Activated naive CD4-positive, alpha-beta T cell treated with anti-CD3 and anti-CD28 coated beads, Interleukin-2, amount 50 U/mL, for 24 hours (primary cell): Measurements from ENCODE around the gene TOR1B.
"Not testable (repeated sequence)": the region's sequence is repeated elsewhere in the genome, so short reads cannot be mapped to it uniquely, and the experiment has no call there.

Experiments
- H3K27ac Mint-ChIP-seq: one replicate; pipeline ENCODE4 v1.8.0; 2021; ENCODE audit warnings: mild to moderate bottlenecking, mixed read lengths
- H3K27me3 Mint-ChIP-seq: one replicate; pipeline ENCODE4 v1.8.0; 2021; ENCODE audit warnings: mixed read lengths
- H3K36me3 Mint-ChIP-seq: one replicate; pipeline ENCODE4 v1.8.0; 2021; ENCODE audit warnings: mixed read lengths
- H3K4me1 Mint-ChIP-seq: one replicate; pipeline ENCODE4 v1.8.0; 2021; ENCODE audit warnings: mixed read lengths
- H3K4me3 Mint-ChIP-seq: one replicate; pipeline ENCODE4 v1.8.0; 2021; ENCODE audit warnings: mild to moderate bottlenecking, mixed read lengths
- H3K9me3 Mint-ChIP-seq: one replicate; pipeline ENCODE4 v1.8.0; 2021; ENCODE audit warnings: mixed read lengths

TOR1B gene, protein sequence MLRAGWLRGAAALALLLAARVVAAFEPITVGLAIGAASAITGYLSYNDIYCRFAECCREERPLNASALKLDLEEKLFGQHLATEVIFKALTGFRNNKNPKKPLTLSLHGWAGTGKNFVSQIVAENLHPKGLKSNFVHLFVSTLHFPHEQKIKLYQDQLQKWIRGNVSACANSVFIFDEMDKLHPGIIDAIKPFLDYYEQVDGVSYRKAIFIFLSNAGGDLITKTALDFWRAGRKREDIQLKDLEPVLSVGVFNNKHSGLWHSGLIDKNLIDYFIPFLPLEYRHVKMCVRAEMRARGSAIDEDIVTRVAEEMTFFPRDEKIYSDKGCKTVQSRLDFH

DNA sequence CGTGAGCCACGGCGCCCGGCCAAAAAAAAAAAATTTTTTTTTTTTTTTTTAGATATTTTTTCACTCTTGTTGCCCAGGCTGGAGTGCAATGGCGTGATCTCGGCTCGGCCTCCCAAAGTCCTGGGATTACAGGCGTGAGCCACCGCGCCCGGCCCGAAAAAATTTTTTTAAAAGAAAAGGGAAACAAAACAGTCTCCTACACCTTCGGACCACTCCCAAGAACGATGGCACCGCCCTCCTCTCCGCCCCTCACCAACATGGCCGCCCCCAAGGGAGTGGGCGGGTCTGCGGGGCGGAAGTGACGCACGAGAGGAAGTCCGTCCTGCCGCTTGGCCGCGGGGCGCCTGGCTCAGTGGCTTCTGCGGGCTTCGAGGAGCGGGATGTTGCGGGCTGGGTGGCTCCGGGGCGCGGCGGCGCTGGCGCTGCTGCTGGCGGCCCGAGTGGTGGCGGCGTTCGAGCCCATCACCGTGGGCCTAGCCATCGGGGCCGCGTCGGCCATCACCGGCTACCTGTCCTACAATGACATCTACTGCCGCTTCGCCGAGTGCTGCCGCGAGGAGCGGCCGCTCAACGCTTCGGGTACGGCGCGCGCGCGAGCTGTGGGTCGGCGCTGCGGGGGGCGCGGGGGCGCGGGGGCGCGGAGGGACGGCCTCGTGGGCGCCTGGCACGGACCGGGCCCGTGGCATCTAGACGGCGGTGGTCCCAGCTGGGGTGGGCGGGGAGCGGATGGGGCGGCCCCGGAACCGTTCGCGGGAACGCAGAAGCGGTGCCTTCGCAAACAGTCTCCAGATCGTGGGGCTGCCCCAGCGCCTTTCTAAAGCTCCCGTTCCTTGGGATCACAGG, at the start of gene TOR1B:
TOR1B (plus strand) TSS at position 352 of the 843 bp plus-strand sequence; CDS start at position 381, 29 bp downstream.
- Mint-ChIP-seq H3K27ac (peak within 1 kb of the TSS; percentile 90), H3K4me1 (peaks cover 27% of the 10 kb centered on the region), H3K36me3 (peaks cover 14% of the 10 kb centered on the region), H3K9me3 (no peaks in the 10 kb centered on the region), H3K4me3 (peak within 1 kb of the TSS; percentile 92), H3K27me3 (no peaks in the 10 kb centered on the region)

DNA sequence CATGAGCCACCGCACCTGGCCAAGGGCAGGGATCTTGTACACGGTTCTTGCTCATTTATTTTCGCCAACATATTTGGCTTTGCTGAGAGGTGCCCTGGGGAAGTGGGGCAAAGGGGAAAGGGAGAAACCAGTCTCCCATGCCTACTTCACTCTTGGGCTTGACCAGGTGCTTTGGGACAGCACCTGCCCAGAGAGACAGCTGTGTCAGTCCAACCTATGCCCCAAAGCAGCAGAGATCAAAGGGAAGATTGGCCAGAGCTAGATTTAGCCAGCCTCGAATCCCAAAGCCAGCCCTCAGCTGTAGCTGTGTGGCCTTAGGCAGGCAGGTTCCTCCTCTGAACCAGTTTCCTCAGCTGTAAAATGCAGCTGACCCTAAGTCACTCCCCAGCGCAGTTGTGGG, 47.8 kb upstream of the TOR1B start:
- Mint-ChIP-seq H3K27ac (no peak overlapping the region), H3K27me3 (no peaks in the 10 kb centered on the region), H3K4me1 (peaks cover 22% of the 10 kb centered on the region), H3K4me3 (no peak overlapping the region), H3K36me3 (no peaks in the 10 kb centered on the region), H3K9me3 (no peaks in the 10 kb centered on the region)

DNA sequence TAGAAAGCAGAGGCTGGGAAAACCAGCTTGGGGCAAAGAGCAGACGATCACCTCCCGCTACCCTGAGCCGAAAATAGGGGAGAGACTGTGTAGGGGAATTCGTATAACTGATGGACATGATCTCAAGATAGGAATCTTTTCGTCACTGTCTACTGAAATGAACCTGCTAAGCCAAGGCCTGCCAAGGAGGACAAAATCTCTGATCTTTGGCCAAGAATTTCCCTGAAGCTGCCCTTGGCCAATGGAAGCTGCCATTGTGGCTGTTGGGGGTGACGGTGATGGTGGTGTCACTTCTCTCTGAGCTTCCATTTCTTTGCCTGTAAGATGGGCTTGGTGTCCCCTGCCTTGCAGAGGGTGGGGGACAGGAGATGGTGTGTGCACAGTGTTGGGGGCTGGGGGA, 46.8 kb upstream of the TOR1B start:
- Mint-ChIP-seq H3K4me3 (no peak overlapping the region), H3K9me3 (no peaks in the 10 kb centered on the region), H3K27me3 (no peaks in the 10 kb centered on the region), H3K4me1 (peaks cover 22% of the 10 kb centered on the region), H3K36me3 (no peaks in the 10 kb centered on the region), H3K27ac (no peak overlapping the region)

DNA sequence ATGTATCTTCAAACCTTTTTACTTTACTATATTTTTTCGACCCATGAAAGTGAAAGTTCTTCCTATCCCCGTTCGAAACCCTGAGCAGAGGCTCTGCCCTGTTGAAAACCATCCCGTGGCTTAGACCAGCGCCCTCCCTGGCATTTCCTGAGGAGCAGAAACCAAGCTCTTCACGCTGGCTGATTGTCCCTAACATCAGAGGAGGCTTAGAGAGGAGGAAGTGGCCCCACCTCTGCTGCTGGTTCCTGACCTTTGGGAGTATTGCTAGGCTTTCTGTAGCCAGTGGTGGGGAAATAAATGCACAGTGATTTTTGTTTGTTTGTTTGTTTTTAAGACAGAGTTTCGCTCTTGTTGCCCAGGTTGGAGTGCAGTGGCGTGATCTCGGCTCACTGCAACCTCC, 45.9 kb upstream of the TOR1B start:
- Mint-ChIP-seq H3K4me1 (peaks cover 22% of the 10 kb centered on the region), H3K27ac (no peak overlapping the region), H3K4me3 (peak overlapping the region; percentile 8), H3K9me3 (no peaks in the 10 kb centered on the region), H3K27me3 (no peaks in the 10 kb centered on the region), H3K36me3 (no peaks in the 10 kb centered on the region)

DNA sequence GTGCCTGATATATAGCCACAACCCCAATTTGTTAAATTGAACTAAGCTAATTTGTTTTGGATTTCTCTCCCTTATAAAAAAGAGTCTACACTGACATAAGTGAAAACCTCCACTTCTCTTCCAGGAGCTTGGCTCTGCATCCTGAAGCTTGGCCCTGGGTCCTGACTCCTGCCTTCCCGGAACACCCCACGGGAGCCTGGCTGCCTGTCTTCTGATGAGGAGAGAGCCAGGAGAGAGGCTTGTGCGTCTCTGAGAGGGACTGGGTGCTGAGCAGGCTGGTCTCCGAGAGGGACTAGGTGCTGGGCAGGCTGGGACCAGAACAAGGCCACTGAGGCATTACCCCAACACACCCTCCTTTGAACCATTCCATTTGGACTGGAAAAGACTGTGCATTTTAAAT, 43.7 kb upstream of the TOR1B start:
- H3K36me3 Mint-ChIP-seq = no peaks in the 10 kb centered on the region
- peaks cover 10% of the 10 kb centered on the region for H3K4me1 Mint-ChIP-seq
- H3K4me3 Mint-ChIP-seq = no peak overlapping the region
- H3K27ac Mint-ChIP-seq = no peak overlapping the region
- H3K27me3 Mint-ChIP-seq = no peaks in the 10 kb centered on the region
- H3K9me3 Mint-ChIP-seq = no peaks in the 10 kb centered on the region

DNA sequence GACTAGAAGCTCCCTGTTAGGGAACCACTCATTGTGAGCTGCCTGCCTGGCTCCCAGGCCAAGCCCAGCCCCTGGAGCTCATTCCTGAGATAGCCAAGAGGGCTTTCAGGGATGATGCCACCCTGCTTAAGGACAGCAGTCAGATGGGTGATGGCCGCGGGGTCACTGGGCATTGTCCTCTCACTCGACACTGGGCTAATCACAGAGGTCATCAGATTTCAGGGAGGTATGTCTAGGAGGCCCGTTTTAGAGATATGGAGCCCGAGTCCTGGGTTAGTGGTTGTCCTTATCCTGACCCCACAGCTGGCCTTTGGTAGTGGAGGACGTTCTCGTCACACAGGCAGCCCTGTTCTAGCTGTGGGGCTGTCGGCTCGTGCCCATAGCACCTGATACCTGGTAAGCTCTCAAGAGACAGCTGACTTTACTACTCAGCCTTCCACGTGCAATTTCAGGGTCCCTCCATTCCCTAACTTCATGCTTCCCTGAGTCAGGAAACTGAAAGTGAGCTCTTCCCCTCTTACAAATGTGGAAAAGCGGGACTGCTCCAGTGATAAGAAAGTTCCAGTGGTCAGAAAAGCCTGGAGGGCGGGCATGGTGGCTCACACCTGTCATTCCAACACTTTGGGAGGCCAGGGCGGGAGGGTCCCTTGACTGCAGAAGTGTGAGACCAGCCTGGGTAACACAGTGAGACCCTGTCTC, 43.0 kb upstream of the TOR1B start:
- Mint-ChIP-seq H3K4me1 (peaks cover 10% of the 10 kb centered on the region), H3K36me3 (no peaks in the 10 kb centered on the region), H3K27ac (no peak overlapping the region), H3K9me3 (no peaks in the 10 kb centered on the region), H3K27me3 (no peaks in the 10 kb centered on the region), H3K4me3 (no peak overlapping the region)

DNA sequence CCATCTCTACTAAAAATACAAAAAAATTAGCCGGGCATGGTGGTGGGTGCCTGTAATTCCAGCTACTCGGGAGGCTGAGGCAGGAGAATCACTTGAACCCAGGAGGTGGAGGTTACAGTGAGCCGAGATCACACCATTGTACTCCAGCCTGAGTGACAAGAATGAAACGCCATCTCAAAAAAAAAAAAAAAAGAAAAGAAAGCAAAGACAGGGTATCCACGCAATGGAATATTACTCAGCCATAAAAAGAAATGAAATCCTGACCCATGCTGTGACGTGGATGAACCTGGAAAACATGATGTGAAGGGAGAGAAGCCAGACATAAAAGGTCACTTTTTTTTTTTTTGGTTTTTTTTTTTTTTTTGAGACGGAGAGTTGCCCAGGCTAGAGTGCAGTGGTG, 42.2 kb upstream of the TOR1B start:
- not testable (repeated sequence) for H3K9me3 Mint-ChIP-seq, H3K36me3 Mint-ChIP-seq, H3K27me3 Mint-ChIP-seq, H3K4me3 Mint-ChIP-seq, H3K27ac Mint-ChIP-seq
- peaks cover 10% of the 10 kb centered on the region for H3K4me1 Mint-ChIP-seq

DNA sequence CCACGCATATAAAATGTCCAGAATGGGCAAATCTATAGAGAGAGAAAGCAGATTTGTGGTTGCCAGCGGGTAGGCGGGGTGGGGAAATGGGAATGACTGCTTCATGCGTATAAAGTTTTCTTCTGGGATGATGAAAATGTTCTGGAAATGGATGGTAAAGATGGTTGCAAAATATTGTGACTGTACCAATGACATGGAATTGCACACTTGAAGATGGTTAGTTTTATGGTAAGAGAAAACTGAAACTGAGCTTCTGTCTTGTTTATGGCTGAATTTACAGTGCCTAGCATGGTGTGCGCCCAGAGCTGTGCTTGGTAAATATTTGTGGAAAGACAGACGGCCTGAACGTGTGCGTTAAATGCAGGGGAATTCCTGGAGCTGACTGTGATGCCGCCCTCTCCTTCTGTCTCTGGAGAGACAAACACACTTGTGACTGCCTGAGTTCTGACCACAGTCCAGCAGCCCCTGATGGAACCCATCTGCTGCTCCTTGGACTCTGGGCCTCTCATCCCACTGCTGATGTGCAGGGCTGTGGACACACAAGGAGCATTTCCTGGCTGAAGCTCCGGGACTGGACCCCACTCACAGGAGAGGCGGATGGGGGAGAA, 41.6 kb upstream of the TOR1B start:
- H3K4me3 Mint-ChIP-seq = no peak overlapping the region
- H3K4me1 Mint-ChIP-seq = peaks cover 10% of the 10 kb centered on the region
- no peak overlapping the region for H3K27ac Mint-ChIP-seq
- H3K27me3 Mint-ChIP-seq = no peaks in the 10 kb centered on the region
- no peaks in the 10 kb centered on the region for H3K36me3 Mint-ChIP-seq
- no peaks in the 10 kb centered on the region for H3K9me3 Mint-ChIP-seq

DNA sequence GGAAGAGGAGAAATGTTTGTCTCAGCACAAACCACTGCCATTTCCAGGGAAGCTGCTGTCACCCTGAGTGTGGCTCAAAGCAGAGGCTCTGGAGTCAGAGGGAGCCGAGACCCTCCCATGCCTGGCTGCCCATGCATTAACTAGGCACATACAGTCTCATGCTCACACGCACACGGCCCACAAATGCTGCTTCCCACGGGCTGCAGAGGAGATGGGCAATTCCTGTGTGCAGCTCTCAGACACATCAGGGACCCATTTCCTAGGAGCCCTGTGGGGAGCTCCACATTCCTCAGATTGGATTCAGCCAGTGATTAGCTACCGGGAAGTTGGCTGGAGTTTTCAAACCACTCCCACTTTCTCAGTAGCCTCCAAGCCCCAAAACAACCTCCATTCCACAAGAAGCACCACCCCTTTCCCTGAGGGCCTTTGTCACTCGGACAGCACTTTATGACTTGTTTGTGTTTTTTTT, 41.0 kb upstream of the TOR1B start:
- Mint-ChIP-seq H3K4me1 (peaks cover 8% of the 10 kb centered on the region), H3K27ac (no peak overlapping the region), H3K27me3 (no peaks in the 10 kb centered on the region), H3K4me3 (no peak overlapping the region), H3K36me3 (no peaks in the 10 kb centered on the region), H3K9me3 (no peaks in the 10 kb centered on the region)

DNA sequence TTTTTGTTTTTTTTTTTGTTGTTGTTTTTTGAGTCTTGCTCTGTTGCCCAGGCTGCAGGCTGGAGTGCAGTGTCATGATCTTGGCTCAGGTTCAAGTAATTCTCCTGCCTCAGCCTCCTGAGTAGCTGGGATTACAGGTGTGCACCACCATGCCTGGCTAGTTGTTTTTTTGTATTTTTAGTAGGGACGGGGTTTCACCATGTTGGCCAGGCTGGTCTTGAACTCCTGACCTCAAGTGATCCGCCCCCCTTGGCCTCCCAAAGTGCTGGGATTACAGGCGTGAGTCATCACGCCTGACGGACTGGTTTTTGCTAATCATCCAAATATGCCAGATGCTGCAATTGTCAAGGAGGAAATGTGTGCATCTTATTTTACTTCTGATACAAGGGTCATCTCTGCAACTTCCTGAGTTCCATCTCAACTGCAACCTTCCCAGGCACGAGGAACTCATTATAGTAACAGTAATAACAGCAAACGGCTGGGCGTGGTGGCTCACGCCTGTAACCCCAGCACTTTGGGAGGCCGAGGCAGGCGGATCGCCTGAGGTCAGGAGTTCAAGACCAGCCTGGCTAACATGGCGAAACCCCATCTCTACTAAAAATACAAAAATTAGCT, 40.5 kb upstream of the TOR1B start:
- H3K4me3 Mint-ChIP-seq, H3K36me3 Mint-ChIP-seq, H3K27ac Mint-ChIP-seq, H3K27me3 Mint-ChIP-seq, H3K4me1 Mint-ChIP-seq, H3K9me3 Mint-ChIP-seq: not testable (repeated sequence)

DNA sequence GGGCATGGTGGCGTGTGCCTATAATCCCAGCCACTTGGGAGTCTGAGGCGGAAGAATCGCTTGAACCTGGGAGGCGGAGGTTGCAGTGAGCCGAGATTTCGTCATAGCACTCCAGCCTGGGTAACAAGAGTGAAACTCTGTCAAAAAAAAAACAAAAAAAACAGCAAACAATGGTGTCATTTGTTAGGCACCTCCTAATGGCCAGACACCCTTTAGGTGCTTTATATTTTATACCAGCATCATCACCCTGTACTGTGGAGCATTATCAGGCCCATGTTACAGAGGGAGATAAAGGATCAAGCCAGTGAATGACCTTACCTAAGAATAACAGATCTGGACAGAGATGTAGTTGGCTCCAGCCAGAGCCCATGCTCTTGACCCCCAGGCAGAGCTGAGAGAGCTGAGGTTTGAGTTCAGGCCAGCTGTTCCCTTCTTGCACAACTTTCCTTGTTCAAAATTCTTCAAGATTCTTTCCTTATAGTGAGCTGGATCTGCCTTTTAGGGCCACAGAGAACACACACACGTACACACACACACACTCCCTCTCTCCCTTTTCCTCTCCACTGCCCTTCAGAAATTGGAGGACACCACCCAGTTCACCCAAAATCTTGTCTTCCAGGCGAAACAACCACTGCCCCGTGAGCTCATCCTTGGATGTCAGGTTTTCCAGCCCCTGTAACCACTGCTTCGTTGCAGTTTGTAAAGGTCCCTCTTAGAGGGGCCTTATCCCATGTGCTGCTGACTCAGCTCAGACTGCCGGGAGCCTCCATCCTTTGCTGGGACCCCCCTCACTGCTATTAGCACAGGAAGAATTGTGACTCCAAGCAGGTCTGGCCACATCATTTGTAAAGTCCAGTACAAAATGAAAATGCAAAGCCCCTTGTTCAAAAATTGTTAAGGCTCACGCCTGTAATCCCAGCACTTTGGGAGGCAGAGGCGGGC, 39.7 kb upstream of the TOR1B start:
- H3K36me3 Mint-ChIP-seq = no peaks in the 10 kb centered on the region
- no peaks in the 10 kb centered on the region for H3K9me3 Mint-ChIP-seq
- H3K27ac Mint-ChIP-seq = no peak overlapping the region
- no peaks in the 10 kb centered on the region for H3K27me3 Mint-ChIP-seq
- peaks cover under 1% of the 10 kb centered on the region for H3K4me1 Mint-ChIP-seq
- H3K4me3 Mint-ChIP-seq = no peak overlapping the region

DNA sequence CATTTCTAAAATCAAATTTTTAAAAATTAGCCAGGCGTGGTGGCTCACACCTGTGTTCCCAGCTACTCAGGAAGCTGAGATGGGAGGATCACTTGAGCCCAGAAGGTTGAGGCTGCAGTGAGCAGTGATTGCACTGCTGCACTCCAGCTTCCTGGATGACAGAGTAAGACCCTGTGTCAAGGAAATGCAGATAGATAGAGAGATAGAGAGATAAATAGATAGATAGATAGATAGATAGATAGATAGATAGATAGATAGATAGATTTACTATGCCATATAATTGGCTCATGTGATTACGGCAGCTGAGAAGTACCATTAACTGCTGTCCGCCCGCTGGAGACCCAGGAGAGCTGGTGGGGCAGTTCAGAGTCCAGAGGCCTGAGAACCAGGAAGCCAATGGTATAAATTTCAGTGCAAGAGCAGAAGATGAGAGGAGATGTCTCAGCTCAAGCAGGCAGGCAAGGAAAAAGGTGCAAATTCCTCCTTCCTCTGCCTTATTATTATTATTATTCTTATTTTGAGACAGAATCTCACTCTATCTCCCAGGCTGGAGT, 37.1 kb upstream of the TOR1B start:
- no peak overlapping the region for H3K27ac Mint-ChIP-seq
- H3K4me1 Mint-ChIP-seq = no peaks in the 10 kb centered on the region
- no peaks in the 10 kb centered on the region for H3K27me3 Mint-ChIP-seq
- H3K36me3 Mint-ChIP-seq = no peaks in the 10 kb centered on the region
- H3K9me3 Mint-ChIP-seq = no peaks in the 10 kb centered on the region
- no peak overlapping the region for H3K4me3 Mint-ChIP-seq

DNA sequence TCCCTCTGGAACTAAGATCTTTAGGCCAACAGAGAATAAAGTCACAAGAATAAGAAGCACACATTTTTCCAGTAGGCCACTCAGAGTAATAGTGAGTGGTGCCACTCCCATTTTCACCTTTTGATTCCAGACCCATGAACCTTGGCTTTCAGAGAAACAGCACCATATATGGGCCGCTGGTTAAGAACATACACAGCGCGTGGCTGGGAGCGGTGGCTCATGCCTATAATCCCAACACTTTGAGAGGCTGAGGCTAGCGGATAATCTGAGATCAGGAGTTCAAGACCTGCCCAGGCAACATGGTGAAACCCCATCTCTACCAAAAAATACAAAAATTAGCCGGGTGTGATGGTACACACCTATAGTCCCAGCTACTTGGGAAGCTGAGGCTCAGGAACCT, 34.5 kb upstream of the TOR1B start:
- H3K27ac Mint-ChIP-seq = no peak overlapping the region
- no peaks in the 10 kb centered on the region for H3K4me1 Mint-ChIP-seq
- no peak overlapping the region for H3K4me3 Mint-ChIP-seq
- no peaks in the 10 kb centered on the region for H3K27me3 Mint-ChIP-seq
- H3K36me3 Mint-ChIP-seq = no peaks in the 10 kb centered on the region
- no peaks in the 10 kb centered on the region for H3K9me3 Mint-ChIP-seq

DNA sequence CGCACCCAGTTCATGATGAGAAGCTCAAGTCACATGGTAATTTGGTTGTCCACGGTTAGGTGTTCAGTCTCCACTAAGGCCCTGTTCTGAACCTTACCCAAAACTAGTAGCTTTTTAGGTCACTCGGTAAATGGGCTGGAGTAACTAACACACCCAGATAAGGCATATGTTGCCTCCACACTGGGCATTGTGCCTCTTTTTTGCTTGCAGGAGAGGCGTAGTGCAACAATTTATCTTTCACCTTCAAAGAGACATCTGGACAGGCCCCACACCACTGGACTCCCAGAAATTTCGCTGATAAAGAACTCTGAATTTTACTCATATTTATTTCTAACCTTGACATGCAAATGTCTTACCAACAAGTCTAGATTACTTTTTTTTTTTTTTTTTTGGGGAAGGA, 33.3 kb upstream of the TOR1B start:
- H3K4me3 Mint-ChIP-seq = no peak overlapping the region
- H3K4me1 Mint-ChIP-seq = no peaks in the 10 kb centered on the region
- H3K27ac Mint-ChIP-seq = no peak overlapping the region
- no peaks in the 10 kb centered on the region for H3K27me3 Mint-ChIP-seq
- H3K9me3 Mint-ChIP-seq = no peaks in the 10 kb centered on the region
- no peaks in the 10 kb centered on the region for H3K36me3 Mint-ChIP-seq
